ENCODE data around the gene DDX41.

DDX41 gene

DNA sequence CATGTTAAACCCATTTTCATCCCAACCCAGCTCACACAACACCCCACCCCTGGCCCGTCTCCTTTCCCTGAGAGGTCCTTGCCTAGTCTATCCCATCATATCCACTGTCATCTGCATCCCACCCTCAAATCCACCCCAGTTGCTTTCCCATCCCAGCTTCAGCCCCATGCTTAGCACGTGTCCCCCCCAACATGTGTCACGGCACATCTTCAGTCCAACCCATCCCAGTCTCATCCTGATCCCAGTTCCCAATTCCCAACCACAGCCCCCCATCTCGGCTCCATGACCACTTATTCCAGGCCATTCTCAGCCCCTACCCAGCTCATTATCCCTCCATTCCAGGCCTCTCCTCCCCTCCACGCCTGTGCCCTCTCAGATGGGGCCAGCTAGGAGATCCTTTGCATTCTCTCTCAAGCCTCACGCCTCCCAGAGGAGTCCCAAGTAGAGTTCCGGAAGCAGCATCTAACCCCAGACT lies 42.7 kb downstream of the DDX41 start:
- no peaks in the 10 kb centered on the region for H3K27me3 ChIP-seq (ENCODE audit: insufficient read depth, low read length)
- H4K20me1 ChIP-seq (ENCODE audit: insufficient read depth, low read length) = no peaks in the 10 kb centered on the region
- peak overlapping the region; percentile 17; the same call in 1 of the 2 replicates for H3K9ac ChIP-seq (ENCODE audit: low read length)
- peak overlapping the region; percentile 13; the same call in 1 of the 2 replicates for H3K4me2 ChIP-seq (ENCODE audit: low read length)
- H3K36me3 ChIP-seq (ENCODE audit: insufficient read depth, low read length) = peaks cover 16% of the 10 kb centered on the region; the same call in 1 of the 2 replicates
- H2AFZ ChIP-seq (ENCODE audit: low read length) = no peak overlapping the region
- peak overlapping the region; percentile 20 for H3K27ac ChIP-seq (ENCODE audit: low read depth, low read length, poor library complexity, severe bottlenecking)
- no peaks in the 10 kb centered on the region for H3F3A ChIP-seq (ENCODE audit: insufficient read depth, low read length)
- TF ChIP-seq, protein P1, sequence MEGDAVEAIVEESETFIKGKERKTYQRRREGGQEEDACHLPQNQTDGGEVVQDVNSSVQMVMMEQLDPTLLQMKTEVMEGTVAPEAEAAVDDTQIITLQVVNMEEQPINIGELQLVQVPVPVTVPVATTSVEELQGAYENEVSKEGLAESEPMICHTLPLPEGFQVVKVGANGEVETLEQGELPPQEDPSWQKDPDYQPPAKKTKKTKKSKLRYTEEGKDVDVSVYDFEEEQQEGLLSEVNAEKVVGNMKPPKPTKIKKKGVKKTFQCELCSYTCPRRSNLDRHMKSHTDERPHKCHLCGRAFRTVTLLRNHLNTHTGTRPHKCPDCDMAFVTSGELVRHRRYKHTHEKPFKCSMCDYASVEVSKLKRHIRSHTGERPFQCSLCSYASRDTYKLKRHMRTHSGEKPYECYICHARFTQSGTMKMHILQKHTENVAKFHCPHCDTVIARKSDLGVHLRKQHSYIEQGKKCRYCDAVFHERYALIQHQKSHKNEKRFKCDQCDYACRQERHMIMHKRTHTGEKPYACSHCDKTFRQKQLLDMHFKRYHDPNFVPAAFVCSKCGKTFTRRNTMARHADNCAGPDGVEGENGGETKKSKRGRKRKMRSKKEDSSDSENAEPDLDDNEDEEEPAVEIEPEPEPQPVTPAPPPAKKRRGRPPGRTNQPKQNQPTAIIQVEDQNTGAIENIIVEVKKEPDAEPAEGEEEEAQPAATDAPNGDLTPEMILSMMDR (IDR thresholded peaks at IDR 0.05; ENCODE audit: low read length) = no peak
- TF ChIP-seq EZH2 (IDR thresholded peaks at IDR 0.05; ENCODE audit: borderline replicate concordance, low read length) = no peak
- H3K9me3 ChIP-seq (ENCODE audit: low read length) = no peaks in the 10 kb centered on the region
- H3K4me3 ChIP-seq (ENCODE audit: low read depth, low read length, poor library complexity, severe bottlenecking) = peak overlapping the region; percentile 17
- H3K79me2 ChIP-seq (ENCODE audit: insufficient read depth, low read length) = no peaks in the 10 kb centered on the region
- H3K9me2 ChIP-seq (ENCODE audit: low read depth, low read length) = no peaks in the 10 kb centered on the region
- peaks cover 39% of the 10 kb centered on the region for H3K4me1 ChIP-seq (ENCODE audit: insufficient read depth, low read length, severe bottlenecking)

DNA sequence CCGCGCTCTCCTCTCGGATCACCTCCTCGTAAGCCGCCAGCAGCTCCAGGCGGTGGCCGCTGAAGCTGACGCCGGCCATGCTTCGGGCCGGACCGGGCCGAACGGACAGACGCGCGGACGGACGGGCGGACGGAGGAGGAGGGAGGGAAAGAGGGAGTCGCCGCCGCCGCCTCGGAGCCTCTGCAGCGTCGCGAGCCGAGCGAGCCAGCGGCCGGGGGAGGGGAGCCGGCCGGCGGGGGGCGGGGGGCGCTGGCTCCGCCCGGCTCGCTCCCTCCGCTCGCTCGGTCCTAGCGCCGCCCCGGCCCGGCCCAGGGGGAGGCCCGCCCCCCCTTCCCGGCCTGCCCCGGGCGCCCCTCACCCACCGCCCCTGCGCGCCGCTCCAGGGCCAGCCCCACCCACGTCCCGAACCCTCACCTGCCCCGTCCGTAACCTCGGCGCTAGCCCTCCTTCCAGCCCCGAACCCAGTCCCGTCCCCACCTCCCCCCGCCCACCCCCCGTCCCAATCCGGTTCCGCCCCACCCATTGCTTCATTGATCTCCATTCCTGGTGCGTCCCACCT lies 43.2 kb downstream of the DDX41 start, which contains the start of gene DBN1:
Gene DBN1 (minus strand): TSS at position 192 of the 559 bp plus-strand sequence. CDS start 113 bp downstream, at position 79.
- no peaks in the 10 kb centered on the region for H3F3A ChIP-seq (ENCODE audit: insufficient read depth, low read length)
- TF ChIP-seq, protein P1 (IDR thresholded peaks at IDR 0.05; ENCODE audit: low read length) = no peak
- no peak for TF ChIP-seq EZH2 (IDR thresholded peaks at IDR 0.05; ENCODE audit: borderline replicate concordance, low read length)
- peak within 1 kb of the TSS; percentile 85 for H3K4me2 ChIP-seq (ENCODE audit: low read length)
- H3K79me2 ChIP-seq (ENCODE audit: insufficient read depth, low read length) = no peaks in the 10 kb centered on the region
- H3K36me3 ChIP-seq (ENCODE audit: insufficient read depth, low read length) = peaks cover 21% of the 10 kb centered on the region
- H4K20me1 ChIP-seq (ENCODE audit: insufficient read depth, low read length) = no peaks in the 10 kb centered on the region
- H3K27ac ChIP-seq (ENCODE audit: low read depth, low read length, poor library complexity, severe bottlenecking) = peak within 1 kb of the TSS; percentile 68
- H3K4me1 ChIP-seq (ENCODE audit: insufficient read depth, low read length, severe bottlenecking) = peaks cover 34% of the 10 kb centered on the region
- no peak within 1 kb of the TSS for H2AFZ ChIP-seq (ENCODE audit: low read length)
- H3K27me3 ChIP-seq (ENCODE audit: insufficient read depth, low read length) = no peaks in the 10 kb centered on the region
- H3K9ac ChIP-seq (ENCODE audit: low read length) = peak within 1 kb of the TSS; percentile 84
- no peaks in the 10 kb centered on the region for H3K9me3 ChIP-seq (ENCODE audit: low read length)
- peak within 1 kb of the TSS; percentile 82 for H3K4me3 ChIP-seq (ENCODE audit: low read depth, low read length, poor library complexity, severe bottlenecking)
- H3K9me2 ChIP-seq (ENCODE audit: low read depth, low read length) = no peaks in the 10 kb centered on the region

DNA sequence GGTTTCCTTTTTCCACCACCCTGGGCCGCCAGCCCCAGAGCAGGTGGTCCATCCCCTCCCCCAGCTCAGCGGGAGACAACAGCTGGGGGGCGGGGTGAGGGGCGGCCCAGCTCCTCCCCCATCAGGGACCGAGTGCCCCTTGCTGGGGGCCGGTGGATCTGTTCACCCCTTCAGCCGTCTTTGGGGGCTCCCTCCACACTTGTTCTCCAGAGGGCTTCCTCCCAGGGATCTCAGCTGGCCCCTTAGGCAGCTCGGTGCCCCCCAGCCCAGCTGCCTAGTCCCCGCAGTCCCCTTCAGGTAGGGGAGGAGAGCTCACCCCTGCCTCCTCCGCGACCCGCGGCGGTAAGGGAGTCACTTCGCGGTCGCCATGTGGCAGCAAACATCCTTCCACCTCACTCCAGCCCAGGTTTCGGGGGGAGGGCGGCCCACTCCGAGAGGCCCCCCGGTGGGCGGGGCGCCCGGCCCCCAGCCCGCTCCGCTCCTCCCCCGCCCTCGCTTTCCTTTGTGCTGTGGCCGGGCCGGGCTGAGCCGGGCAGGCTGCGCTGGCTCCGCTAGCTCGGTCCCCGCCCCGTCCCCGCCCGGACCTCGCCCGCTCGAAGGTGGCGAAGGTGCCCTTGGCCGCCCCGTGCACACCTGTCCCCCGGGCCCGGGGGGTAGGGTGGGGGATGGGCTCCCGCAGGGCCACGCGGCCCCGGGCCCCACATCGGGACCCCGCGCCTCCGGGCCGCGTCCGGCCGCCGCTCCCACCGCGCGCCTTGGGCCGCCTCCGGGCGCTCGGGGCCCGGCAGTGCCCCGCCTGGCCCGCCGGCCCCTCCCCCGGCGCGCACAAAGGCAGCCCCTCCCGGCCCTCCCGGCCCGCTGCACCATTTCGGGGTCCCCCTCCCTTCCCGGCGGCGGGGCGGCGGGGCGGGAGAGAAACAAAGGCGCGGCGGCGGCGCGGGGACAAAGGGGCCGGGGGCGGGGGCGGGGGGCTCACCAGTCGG lies 44.0 kb downstream of the DDX41 start:
- peak overlapping the region; percentile 85 for H3K4me2 ChIP-seq (ENCODE audit: low read length)
- peak overlapping the region; percentile 84 for H3K9ac ChIP-seq (ENCODE audit: low read length)
- H3K79me2 ChIP-seq (ENCODE audit: insufficient read depth, low read length) = no peaks in the 10 kb centered on the region
- H3K27ac ChIP-seq (ENCODE audit: low read depth, low read length, poor library complexity, severe bottlenecking) = peak overlapping the region; percentile 68
- H3K9me3 ChIP-seq (ENCODE audit: low read length) = no peaks in the 10 kb centered on the region
- H3K4me3 ChIP-seq (ENCODE audit: low read depth, low read length, poor library complexity, severe bottlenecking) = peak overlapping the region; percentile 82
- H3K27me3 ChIP-seq (ENCODE audit: insufficient read depth, low read length) = no peaks in the 10 kb centered on the region
- no peaks in the 10 kb centered on the region for H3F3A ChIP-seq (ENCODE audit: insufficient read depth, low read length)
- no peaks in the 10 kb centered on the region for H3K9me2 ChIP-seq (ENCODE audit: low read depth, low read length)
- peaks cover 27% of the 10 kb centered on the region for H3K4me1 ChIP-seq (ENCODE audit: insufficient read depth, low read length, severe bottlenecking)
- TF ChIP-seq, protein P1 (IDR thresholded peaks at IDR 0.05; ENCODE audit: low read length) = peak; percentile 8; the same call in 1 of the 2 replicates
- no peak for TF ChIP-seq EZH2 (IDR thresholded peaks at IDR 0.05; ENCODE audit: borderline replicate concordance, low read length)
- H3K36me3 ChIP-seq (ENCODE audit: insufficient read depth, low read length) = peaks cover 28% of the 10 kb centered on the region
- no peaks in the 10 kb centered on the region for H4K20me1 ChIP-seq (ENCODE audit: insufficient read depth, low read length)
- no peak overlapping the region for H2AFZ ChIP-seq (ENCODE audit: low read length)

Data from OCI-LY1 (cell line).